Measurements from ENCODE around the gene ZNRF1. TPM values are rescaled to one million over a fixed set of nuclear protein-coding genes. Genes with fewer than 3 reads are reported as not detected.

Gene ZNRF1
- total and polyA plus RNA-seq, 2 of the 8 experiments (the other 6 are each of a cell fraction or from before 2014, with no cell fraction given) = 33.5 to 52.9 TPM

DNA sequence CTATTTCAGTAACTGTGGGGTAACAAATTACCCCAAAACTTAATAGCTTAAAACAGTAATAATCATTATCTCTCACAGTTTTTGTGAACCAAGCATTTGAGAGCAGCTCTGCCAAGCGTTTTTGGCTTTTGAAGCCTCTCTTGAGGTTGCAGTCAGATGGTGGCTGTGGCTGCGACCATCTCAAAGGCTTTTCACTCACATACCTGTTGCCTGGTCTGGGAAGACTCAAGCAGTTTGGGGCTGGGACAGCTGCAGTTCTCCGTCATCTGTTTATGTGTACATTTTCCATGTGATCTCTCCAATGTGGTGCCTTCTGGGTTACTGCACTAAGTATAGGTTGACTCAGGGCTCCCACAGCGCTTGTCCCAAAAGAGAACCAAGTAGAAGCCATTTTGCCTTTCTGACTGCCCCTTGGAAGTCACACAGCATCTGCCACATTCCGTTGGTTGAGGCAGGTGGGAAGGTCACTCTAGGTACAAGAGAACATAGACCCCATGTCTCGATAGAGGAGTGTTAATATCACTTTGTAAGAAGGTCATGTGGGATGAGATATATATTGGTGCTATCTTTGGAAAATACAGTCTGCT lies 68.1 kb downstream of the ZNRF1 start:
- Histone ChIP-seq H3K18ac (ENCODE audit: extremely low read depth, low read length) (no peak overlapping the region), H3K79me2 (ENCODE audit: control insufficient read depth in 1 of 2, insufficient read depth in 2 of 2, low read length in 2 of 2) (peaks cover 0 to 84% of the 10 kb centered on the region in 2 experiments), H3K56ac (replicated peaks; ENCODE audit: insufficient read length, low read depth, low read length) (no peak overlapping the region), H4K8ac (ENCODE audit: extremely low read depth, insufficient read depth, low read length) (no peak overlapping the region), H3K23me2 (ENCODE audit: low read depth, low read length) (no peaks in the 10 kb centered on the region), H2AFZ (ENCODE audit: low read length) (no peak overlapping the region), H2BK20ac (ENCODE audit: low read length) (no peak overlapping the region), H4K5ac (ENCODE audit: insufficient read length, low read depth, low read length) (no peak overlapping the region), H2AK5ac (ENCODE audit: low read depth, low read length) (no peak overlapping the region), H3K4ac (replicated peaks; ENCODE audit: insufficient read length, low read depth, low read length) (no peak overlapping the region), H3K23ac (ENCODE audit: insufficient read length) (no peak overlapping the region), H4K20me1 (replicated peaks in 1 of 2; ENCODE audit: control insufficient read depth in 1 of 2, insufficient read depth in 2 of 2, low read length in 2 of 2) (peaks cover 4 to 20% of the 10 kb centered on the region in 2 experiments), H4K91ac (replicated peaks; ENCODE audit: insufficient read length, low read length) (no peak overlapping the region), H2BK5ac (ENCODE audit: low read depth, low read length) (no peak overlapping the region), H2BK15ac (ENCODE audit: low read length) (no peak overlapping the region), H3K4me2 (ENCODE audit: insufficient read depth in 1 of 2, low read depth in 2 of 2, low read length in 2 of 2) (no peak overlapping the region), H3K36me3 (ENCODE audit: control insufficient read depth in 2 of 4, insufficient read depth in 4 of 4, low read length in 3 of 4) (no peaks in the 10 kb centered on the region), H3K27me3 (replicated peaks in 1 of 4; ENCODE audit: control insufficient read depth in 3 of 4, extremely low read depth in 1 of 4, insufficient read depth in 3 of 4, low read length in 3 of 4) (no peaks in the 10 kb centered on the region), H3K27ac (ENCODE audit: low read depth, low read length) (no peak overlapping the region), H3K9me3 (ENCODE audit: insufficient read depth in 2 of 2, low read depth in 1 of 2, low read length in 1 of 2) (no peaks in the 10 kb centered on the region), H3K4me1 (replicated peaks in 1 of 4; ENCODE audit: control insufficient read depth in 3 of 4, insufficient read depth in 4 of 4, low read length in 3 of 4) (peaks cover 8 to 16% (median 10%) of the 10 kb centered on the region in 4 experiments; a peak in 6 of 7 replicates), H3K79me1 (ENCODE audit: low read depth, low read length) (peaks cover 12% of the 10 kb centered on the region), H3K4me3 (ENCODE audit: extremely low read depth in 1 of 4, insufficient read depth in 2 of 4, low read depth in 3 of 4, low read length in 4 of 4) (no peak overlapping the region), H3K14ac (ENCODE audit: insufficient read length) (no peak overlapping the region), H3K9ac (replicated peaks in 1 of 4; ENCODE audit: extremely low read depth in 1 of 4, low read depth in 3 of 4, low read length in 3 of 4) (no peak overlapping the region), H2BK12ac (ENCODE audit: low read depth, low read length) (no peak overlapping the region), H2BK120ac (replicated peaks; ENCODE audit: low read depth, low read length) (no peak overlapping the region)
- DNase-seq (ENCODE audit: low read depth in 1 of 2, low spot score in 2 of 2) (no peak), FAIRE-seq (no peak)
- WGBS, 2 experiments (ENCODE audit: extremely low coverage in 1 of 2, insufficient coverage in 1 of 2, insufficient read length in 1 of 2, insufficient replicate concordance in 2 of 2, low coverage in 1 of 2, low lambda C conversion rate in 2 of 2, missing lambda C conversion rate in 1 of 2) = 93% methylated on average over 6 of the region's 6 CpGs; no CpG with 5 or more reads in 1 of the 2 experiments
- ChIA-PET POLR2A (ENCODE audit: partially characterized antibody) (no interaction called here), CTCF (ENCODE audit: partially characterized antibody) (interaction anchor here (0.5 to 1.9 kb wide), 2 partner anchors 44 to 53 kb away, joined by 3 to 6 read pairs; no protein-coding TSS in a partner anchor)
- TF ChIP-seq TBP (IDR thresholded peaks at IDR 0.05; ENCODE audit: low read depth, low read length) = no peak

All from H1 (cell line).